Breast epithelium (tissue), 3 donors: Measurements from ENCODE around the gene TMEM117.

Source experiments
- CTCF ChIP-seq, 3 donors: fragments of 450-650 bp; IDR thresholded peaks; one replicate each; pipeline ENCODE4 v1.5.1; 2016 to 2017; ENCODE audit warnings: antibody characterized with exemption in 3 of 3, mild to moderate bottlenecking in 3 of 3, moderate library complexity in 3 of 3
- POLR2A ChIP-seq: fragments of 450-650 bp; IDR thresholded peaks from one replicate; pipeline ENCODE4 v1.6.1; 2016; ENCODE audit warnings: antibody characterized with exemption, mild to moderate bottlenecking, moderate library complexity
- POLR2AphosphoS5 ChIP-seq, 3 donors: sonication (generic); formaldehyde crosslinking; IDR thresholded peaks; one replicate each; pipeline ENCODE4 v1.6.1; 2017; ENCODE audit warnings: antibody characterized with exemption in 3 of 3

GRCh38 chr12:43883748-43884147, 47.9 kb downstream of the TMEM117 start:
- TF ChIP-seq POLR2A (no peak), CTCF (IDR thresholded peaks at IDR 0.05) (no peak), POLR2AphosphoS5 (IDR thresholded peaks at IDR 0.05) (no peak)
